ENCODE data around the gene AHI1. TPM values are rescaled to one million over a fixed set of nuclear protein-coding genes. Genes with fewer than 3 reads are reported as not detected.

Gene AHI1
- total RNA-seq, 1 experiment from 2014 or later, result 22.8 TPM

- Histone ChIP-seq H3K4me1 (ENCODE audit: insufficient read depth, low read length, poor library complexity, severe bottlenecking) (no peaks in the 10 kb centered on the region), H3K9me3 (ENCODE audit: low read depth, low read length, poor library complexity, severe bottlenecking) (no peaks in the 10 kb centered on the region), H3K36me3 (ENCODE audit: insufficient read depth, low read length, poor library complexity, severe bottlenecking) (no peaks in the 10 kb centered on the region), H3K27ac (ENCODE audit: low read depth, low read length, poor library complexity, severe bottlenecking) (no peak overlapping the region), H3K27me3 (replicated peaks; ENCODE audit: insufficient read depth, low read depth, low read length, poor library complexity) (no peaks in the 10 kb centered on the region), H3K4me3 (ENCODE audit: low read depth, low read length, poor library complexity, severe bottlenecking) (no peak overlapping the region)
- intact Hi-C loops (cut with micrococcal nuclease; ENCODE audit: unreplicated experiment), result no loop called here
- no peak for DNase-seq (ENCODE audit: low spot score)
- ChIA-PET POLR2A (ENCODE audit: low non-redundant PET) (interaction anchor here (0.5 kb wide), 1 partner anchor 980 kb away, joined by 10 read pairs; no protein-coding TSS in a partner anchor), CTCF (interaction anchor here (0.7 kb wide), 1 partner anchor 1212 kb away, joined by 3 read pairs; no protein-coding TSS in a partner anchor)
- TF ChIP-seq EZH2 (IDR thresholded peaks at IDR 0.05; ENCODE audit: borderline replicate concordance, low read depth, low read length, poor library complexity, severe bottlenecking) (no peak), CTCF (conservative IDR thresholded peaks at IDR 0.05; ENCODE audit: low read depth, low read length) (no peak)
- BruUV-seq (replicated peaks), result no TSS peak
Measured at GRCh38 chr6:135324531-135324930, 173.0 kb downstream of the AHI1 start.

- Histone ChIP-seq H3K36me3 (ENCODE audit: insufficient read depth, low read length, poor library complexity, severe bottlenecking) (no peaks in the 10 kb centered on the region), H3K27ac (ENCODE audit: low read depth, low read length, poor library complexity, severe bottlenecking) (no peak overlapping the region), H3K4me3 (ENCODE audit: low read depth, low read length, poor library complexity, severe bottlenecking) (no peak overlapping the region), H3K27me3 (replicated peaks; ENCODE audit: insufficient read depth, low read depth, low read length, poor library complexity) (no peaks in the 10 kb centered on the region), H3K4me1 (ENCODE audit: insufficient read depth, low read length, poor library complexity, severe bottlenecking) (no peaks in the 10 kb centered on the region), H3K9me3 (ENCODE audit: low read depth, low read length, poor library complexity, severe bottlenecking) (no peaks in the 10 kb centered on the region)
- CTCF ChIA-PET, result no interaction called here
- TF ChIP-seq CTCF (conservative IDR thresholded peaks at IDR 0.05; ENCODE audit: low read depth, low read length) (no peak), EZH2 (IDR thresholded peaks at IDR 0.05; ENCODE audit: borderline replicate concordance, low read depth, low read length, poor library complexity, severe bottlenecking) (no peak)
- POLR2A ChIA-PET (ENCODE audit: low non-redundant PET), result no interaction called here
- no TSS peak for BruUV-seq (replicated peaks)
- intact Hi-C loops (cut with micrococcal nuclease; ENCODE audit: unreplicated experiment), result no loop called here
- DNase-seq (ENCODE audit: low spot score), result no peak
Measured at GRCh38 chr6:135323979-135324378, 173.6 kb downstream of the AHI1 start.

- no TSS peak for BruUV-seq (replicated peaks)
- no peaks in the 10 kb centered on the region for H3K9me3 ChIP-seq (ENCODE audit: low read depth, low read length, poor library complexity, severe bottlenecking)
- H3K36me3 ChIP-seq (ENCODE audit: insufficient read depth, low read length, poor library complexity, severe bottlenecking), result no peaks in the 10 kb centered on the region
- CTCF ChIA-PET, result no interaction called here
- H3K27me3 ChIP-seq (replicated peaks; ENCODE audit: insufficient read depth, low read depth, low read length, poor library complexity), result no peaks in the 10 kb centered on the region
- H3K4me1 ChIP-seq (ENCODE audit: insufficient read depth, low read length, poor library complexity, severe bottlenecking), result no peaks in the 10 kb centered on the region
- POLR2A ChIA-PET (ENCODE audit: low non-redundant PET), result no interaction called here
- H3K4me3 ChIP-seq (ENCODE audit: low read depth, low read length, poor library complexity, severe bottlenecking), result no peak overlapping the region
- intact Hi-C loops (cut with micrococcal nuclease; ENCODE audit: unreplicated experiment), result no loop called here
- H3K27ac ChIP-seq (ENCODE audit: low read depth, low read length, poor library complexity, severe bottlenecking), result no peak overlapping the region
- no peak for DNase-seq (ENCODE audit: low spot score)
- TF ChIP-seq CTCF (conservative IDR thresholded peaks at IDR 0.05; ENCODE audit: low read depth, low read length), result no peak
Measured at GRCh38 chr6:135323202-135323668, 174.3 kb downstream of the AHI1 start.
